GM19099 (cell line): ENCODE data around the gene NT5M.

Experiments
- POLR2A ChIP-seq: IDR thresholded peaks from 3 replicates; pipeline ENCODE4 v1.6.1; 2011; ENCODE audit warnings: low read depth; ENCODE audit not compliant: insufficient read length; ENCODE audit errors: extremely low read depth

Gene NT5M

DNA sequence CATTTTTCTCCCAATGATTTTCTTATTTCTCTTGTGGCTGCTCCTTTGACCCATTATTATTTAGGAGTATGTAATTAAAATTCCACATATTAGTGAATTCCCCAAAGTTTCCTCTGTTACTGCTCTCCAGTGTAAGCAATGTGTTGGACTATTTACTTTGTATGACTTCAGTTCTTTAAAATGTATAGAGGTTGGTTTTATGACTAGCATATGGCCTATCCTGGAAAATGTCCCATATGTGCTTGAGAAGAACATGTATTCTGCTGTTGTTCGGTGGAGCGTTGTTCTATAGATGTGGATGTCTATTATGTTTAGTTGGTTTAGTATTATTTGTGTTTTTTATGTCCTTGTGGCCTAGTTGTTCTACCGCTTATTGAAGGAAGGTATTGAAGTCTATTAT is 6.0 kb upstream of the NT5M start:
- no peak for TF ChIP-seq POLR2A

DNA sequence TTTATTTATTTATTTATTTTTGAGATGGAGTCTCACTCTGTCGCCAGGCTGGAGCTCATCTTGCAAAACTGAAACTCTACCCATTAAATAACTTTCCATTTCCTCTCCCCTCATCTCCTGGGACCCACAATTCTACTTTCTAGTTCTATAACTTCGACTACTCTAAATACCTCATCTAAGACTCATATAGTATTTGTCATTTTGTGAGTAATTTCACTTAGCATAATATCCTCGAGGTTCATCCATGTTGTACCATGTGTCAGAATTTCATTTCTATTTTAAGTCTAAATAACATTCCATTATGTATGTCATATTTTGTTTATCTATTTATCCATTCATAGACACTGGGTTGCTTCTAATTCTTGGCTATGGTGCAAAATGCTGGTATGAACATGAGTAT is 5.1 kb upstream of the NT5M start:
- TF ChIP-seq POLR2A, result no peak

DNA sequence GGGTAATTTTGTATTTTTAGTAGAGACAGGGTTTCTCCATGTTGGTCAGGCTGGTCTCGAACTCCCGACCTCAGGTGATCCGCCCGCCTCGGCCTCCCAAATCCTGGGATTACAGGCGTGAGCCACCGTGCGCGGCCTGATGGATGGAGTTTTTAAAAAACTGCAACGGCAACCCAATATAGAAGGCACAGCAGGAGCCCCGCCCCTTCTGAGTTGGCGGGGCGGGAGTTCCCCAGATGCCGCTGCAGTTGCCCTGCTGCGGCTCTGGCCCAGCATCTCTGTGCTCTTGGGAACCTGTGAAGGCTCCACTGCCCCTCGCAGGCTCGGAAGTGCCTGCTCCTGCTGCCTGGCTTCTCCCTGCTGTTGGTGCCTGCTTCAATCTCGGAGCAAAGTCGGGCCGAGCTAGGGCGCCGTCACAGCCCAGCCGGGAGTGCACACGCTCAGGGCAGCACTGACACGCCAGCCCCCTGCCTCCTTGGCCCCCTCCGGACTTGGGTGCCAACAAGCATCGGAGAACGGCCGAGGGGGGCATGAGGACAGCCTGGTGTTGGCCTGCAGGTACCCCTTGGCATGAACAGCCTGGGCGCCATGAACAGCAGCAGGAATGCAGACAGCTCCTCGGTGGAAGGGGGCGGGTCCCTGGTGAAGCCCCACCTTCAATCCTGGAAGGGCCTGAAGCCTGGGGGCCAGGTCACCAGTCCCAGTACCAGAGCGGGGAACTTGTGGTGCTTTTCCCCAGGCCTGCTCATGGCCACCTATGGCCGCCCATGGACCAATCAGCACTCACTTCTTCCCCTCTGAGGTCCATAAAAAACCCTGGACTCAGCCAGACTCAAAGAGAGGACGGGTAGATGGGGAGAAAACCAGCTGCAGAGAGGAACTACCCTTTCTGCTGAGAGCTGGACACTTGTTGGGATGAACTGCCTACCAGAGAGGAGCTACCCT is 2.3 kb upstream of the NT5M start:
- TF ChIP-seq POLR2A, result peak; percentile 35

DNA sequence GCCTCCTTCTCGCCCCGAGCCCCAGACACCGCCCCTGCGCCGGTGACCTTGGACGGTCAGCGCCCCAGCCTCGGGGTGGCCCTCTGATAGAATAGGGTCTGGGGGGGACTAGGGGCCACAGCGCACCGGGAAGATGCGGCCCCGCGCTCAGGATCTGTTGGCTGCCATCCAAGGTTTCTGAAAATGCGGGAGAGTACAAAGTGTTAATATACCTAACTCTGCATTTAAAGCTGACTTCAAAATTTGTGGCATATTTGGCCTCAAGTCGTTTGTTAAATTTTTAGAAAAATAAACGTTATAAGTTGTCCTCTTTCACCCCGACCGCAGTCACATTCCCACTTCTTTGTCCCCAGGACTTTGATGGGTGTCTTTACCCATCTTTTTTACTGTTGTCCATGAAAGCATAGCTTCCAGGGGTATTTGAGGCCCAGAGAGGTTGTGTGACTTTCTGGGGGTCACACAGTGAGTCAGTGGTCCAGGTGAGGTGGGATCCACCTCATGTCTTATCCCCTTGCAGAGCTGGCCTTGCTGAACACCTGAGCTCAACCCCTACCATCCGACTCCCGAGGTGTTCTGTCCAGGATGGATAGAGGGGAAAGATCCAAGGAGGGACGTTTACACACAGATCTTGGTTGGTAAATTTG is 796 bp downstream of the NT5M start:
- TF ChIP-seq POLR2A, result no peak

DNA sequence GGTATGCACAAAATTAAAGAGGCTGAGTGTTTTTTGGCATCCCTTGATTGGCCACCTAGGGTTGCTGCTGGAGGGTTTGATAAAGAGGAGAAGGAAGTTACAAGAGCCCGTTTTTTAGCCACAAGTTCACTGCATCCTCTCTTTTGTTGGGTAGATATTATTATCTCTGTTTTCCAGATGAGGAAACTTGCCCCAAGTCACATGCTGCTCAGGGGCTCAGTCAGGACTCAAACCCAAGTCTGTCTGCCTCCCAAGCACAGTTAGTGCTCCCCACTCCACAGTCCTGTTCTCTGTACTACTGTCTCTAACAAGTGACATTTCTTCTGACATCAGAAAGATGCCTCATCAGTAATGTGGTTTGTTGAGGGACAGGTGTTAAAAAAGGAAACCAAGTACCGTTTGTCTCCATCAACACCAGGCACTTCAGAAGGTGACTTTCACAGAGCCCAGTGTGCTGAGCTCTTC is 1.4 kb downstream of the NT5M start:
- TF ChIP-seq POLR2A, result peak; percentile 20

DNA sequence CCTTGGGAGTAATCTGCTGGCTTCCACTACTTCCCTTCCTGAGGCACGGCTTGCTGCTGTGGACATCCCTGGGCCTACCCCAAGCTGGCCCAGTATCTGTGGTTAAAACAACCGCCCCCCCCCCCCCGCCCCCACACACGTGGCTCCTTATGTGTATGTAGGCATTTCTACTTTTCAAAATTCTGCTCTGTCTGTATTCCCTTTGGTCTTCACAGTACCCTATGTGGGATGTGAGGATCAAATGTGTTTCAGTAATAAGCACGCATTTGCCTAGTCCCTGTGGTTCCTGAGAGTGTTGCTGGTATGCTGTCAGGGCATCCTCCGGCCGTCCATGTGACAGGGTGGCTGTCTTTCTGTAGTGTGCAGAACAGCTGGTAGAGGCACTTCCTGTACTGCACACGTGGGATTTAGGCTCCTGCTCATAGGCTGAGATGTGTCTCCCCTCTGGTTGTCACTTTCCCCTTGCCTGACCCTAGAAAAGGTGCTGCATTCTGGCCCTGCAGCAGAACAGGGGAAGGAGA is 2.2 kb downstream of the NT5M start:
- peak; percentile 75 for TF ChIP-seq POLR2A

DNA sequence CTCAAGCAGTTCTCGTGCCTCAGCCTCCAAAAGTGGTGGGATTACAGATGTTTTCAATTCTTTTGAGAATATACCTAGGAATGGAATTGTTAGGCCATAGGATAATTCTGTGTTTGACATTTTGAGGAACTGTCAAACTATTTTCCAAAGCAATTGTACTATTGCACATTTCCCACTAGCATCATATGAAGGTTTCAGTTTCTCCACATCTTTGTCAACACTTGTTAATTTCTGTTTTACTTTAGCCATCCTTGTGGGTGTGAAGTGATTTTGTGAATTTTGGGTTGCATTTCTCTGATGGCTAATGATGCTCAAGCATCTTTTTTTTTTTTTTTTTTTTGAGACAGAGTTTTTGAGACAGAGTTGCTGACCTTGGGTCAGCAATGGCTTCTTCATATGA is 6.2 kb downstream of the NT5M start:
- no peak for TF ChIP-seq POLR2A

DNA sequence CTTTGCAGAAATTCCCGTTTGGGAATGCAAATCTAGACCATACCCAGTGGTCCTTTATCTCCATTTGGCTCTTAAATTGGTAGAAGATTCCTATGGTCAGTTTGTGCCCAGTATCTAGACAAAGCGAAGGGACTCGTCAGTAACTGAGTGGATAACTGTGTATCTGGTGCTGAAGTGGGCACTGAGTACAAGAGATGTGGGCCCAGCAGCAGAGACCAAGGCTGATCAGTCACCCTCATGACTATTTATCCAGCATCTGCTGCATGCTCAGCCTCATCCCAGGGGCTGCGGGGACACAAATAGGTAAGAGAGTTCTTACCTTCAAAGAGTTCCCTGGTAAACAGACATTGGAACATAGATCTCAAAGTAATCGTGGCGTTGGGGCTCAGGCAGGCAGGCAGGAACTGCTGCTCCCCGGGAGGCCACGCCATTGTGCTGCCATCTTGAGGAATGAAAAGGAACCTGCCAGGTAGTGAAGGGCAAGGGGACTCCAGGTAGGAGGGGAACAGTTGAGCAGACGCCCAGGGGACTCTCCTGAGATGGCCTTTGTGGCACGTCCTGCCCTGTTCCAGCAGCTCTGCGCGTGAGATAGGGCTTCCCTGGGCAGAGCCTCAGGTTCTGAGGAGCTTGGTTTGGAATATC is 10.3 kb downstream of the NT5M start:
- TF ChIP-seq POLR2A, result no peak

DNA sequence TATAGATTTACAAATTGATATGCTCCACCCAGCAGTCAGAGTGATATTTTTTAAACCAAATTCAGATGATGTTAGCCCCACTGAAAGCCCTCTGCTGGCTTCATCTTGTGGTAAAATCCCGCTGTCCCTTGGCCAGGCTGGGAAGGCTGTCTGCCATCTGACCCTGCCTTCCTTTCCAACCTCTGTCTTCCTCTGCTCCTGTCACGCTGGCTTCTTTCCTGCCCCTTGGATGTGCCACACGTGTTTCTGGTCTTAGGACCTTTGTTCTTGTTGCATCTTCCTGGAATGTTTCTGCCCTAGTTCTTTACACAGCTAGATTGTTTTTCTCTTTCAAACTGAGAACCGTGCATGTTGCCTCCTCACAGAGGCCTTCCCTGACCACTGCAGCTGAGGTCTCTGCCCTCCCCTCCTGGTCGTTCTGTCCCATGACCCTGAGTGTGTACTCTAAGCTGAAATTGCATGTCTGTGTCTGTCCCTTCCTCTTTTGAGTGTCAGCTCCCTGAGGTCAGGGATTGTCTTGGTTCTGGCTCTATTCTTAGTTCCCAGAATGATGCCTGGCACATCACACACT is 11.4 kb downstream of the NT5M start:
- no peak for TF ChIP-seq POLR2A

DNA sequence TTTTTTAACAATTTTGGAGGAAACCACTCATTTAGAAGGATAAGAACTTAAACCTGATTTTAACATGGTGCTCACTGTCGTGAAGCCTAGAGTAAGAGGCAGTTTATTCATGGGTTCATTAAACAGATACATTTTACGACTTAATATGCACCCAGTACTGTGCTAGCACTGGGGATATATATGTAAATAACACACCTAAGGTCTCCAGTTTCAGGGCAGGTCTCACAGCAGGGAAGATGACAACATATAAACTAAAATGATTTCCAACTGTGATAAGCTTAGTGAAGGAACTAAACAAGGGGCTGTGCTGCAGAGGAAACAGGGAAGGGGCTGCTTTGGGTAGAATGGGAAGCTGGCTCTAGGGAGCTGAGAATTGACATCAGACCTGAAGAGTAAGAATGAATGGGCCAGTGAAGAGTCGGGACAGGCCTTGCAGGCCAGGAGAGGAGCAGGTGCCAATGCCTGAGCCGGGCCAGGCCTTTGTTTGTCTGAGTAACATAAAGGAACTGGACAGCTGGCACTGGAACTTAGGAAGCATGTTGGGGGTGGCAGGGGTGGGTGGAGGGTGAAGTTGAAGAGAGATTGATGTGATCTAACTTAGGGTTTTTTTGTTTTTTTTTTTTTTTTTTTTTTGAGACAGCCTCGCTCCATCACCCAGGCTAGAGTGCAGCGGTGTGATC is 12.1 kb downstream of the NT5M start:
- no peak for TF ChIP-seq POLR2A

DNA sequence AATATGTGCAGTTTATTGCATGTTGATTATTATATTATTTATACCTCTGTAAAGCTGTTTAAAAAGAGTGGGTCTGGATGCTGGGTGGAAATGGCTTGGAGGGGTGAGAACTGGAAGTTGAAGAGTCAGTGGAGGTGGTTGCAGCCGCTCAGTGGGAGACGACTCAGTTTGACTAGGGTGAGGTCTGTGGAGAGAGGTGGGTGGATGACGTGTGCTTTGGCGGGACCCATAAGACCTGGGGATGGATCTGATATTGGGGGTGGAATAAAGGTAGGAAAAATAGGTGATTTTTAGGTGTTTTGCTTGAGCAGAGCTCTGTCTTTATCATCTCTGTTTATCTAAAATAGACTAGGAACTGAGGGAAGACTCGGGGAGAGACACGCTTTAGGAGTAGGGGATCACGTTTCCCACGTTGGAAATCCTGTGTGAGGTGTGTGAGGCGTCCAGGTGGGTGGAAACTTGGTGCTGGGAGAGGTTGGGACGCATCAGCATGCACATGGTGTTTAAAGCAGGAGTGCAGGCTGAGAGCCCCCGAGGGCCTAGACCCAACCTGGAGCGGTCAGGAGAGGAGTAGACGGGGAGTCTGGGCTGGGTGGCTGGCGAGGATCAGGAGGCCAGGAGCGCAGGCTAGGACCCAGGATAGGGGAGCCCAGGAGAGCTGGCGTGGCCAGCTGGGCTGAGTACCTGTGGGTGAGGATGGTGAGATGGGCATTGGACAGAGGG is 17.2 kb downstream of the NT5M start:
- no peak for TF ChIP-seq POLR2A

DNA sequence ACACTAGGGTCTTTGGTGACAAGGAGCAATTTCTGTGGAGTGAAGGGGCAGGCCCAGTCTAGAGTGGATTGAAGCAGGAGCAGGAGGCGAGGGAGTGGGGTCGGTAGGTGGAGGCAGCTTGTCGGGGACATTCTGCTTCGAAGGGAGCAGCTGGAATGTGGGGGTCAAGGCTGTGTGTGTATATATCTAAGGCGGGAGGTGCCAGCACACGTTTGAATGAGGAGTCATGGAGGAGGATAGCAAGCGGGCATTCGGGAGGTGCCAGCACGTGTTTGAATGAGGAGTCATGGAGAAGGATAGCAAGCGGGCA is 17.7 kb downstream of the NT5M start:
- TF ChIP-seq POLR2A, result no peak

DNA sequence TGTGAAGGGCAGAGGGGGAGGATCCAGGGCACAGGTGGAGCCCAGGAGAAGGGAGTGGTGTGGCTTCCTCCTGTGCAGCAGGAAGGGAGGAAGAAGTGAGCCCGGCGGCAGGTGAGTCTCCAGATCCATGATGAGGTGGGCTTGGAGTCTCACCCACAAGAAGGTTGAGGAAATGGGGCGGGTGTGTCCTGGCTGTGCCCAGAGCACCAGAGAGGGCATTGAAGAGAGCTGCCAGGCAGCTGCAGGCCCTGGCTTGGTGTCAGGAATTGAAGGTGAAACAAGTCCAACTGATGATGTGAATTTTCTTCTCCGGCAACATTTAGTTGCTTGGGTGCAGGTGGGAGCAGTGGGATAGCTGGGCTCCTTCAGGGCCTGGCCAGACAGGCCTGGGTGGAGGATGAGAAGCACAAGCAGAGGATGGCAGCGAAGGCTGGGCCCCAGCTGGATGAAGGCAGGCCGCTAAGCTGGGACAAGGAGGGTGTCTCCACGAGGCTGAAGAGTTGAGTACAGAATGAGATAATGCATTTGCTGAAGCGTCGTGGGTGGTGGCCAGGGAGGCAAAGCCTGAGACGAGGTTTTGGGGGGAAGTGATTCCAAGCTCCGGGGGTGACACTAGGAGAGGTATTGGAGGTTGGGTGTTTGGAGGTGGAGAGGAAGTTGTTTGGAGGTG is 18.3 kb downstream of the NT5M start:
- no peak for TF ChIP-seq POLR2A
